Measurements from ENCODE around the gene HFE.

HFE gene

GRCh38 chr6:26140254-26140966 is 53.2 kb downstream of the HFE start:
- Histone ChIP-seq H3K9me3 (ENCODE audit: insufficient read depth, low read length) (no peaks in the 10 kb centered on the region), H2AFZ (ENCODE audit: low read depth, low read length) (no peak overlapping the region)
- TF ChIP-seq, protein P1, sequence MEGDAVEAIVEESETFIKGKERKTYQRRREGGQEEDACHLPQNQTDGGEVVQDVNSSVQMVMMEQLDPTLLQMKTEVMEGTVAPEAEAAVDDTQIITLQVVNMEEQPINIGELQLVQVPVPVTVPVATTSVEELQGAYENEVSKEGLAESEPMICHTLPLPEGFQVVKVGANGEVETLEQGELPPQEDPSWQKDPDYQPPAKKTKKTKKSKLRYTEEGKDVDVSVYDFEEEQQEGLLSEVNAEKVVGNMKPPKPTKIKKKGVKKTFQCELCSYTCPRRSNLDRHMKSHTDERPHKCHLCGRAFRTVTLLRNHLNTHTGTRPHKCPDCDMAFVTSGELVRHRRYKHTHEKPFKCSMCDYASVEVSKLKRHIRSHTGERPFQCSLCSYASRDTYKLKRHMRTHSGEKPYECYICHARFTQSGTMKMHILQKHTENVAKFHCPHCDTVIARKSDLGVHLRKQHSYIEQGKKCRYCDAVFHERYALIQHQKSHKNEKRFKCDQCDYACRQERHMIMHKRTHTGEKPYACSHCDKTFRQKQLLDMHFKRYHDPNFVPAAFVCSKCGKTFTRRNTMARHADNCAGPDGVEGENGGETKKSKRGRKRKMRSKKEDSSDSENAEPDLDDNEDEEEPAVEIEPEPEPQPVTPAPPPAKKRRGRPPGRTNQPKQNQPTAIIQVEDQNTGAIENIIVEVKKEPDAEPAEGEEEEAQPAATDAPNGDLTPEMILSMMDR (IDR thresholded peaks at IDR 0.05; ENCODE audit: low read depth, low read length) = no peak
- no peak for TF ChIP-seq EZH2phosphoT487 (IDR thresholded peaks at IDR 0.05; ENCODE audit: low read depth)

GRCh38 chr6:26140967-26141294 is 53.7 kb downstream of the HFE start:
- Histone ChIP-seq H2AFZ (ENCODE audit: low read depth, low read length) (no peak overlapping the region), H3K27me3 (ENCODE audit: low read depth, low read length) (no peaks in the 10 kb centered on the region), H3K4me3 (ENCODE audit: low read length) (no peak overlapping the region), H3K9ac (ENCODE audit: low read length) (no peak overlapping the region), H3K36me3 (replicated peaks; ENCODE audit: low read depth, low read length) (no peaks in the 10 kb centered on the region), H3K4me2 (ENCODE audit: low read length) (no peak overlapping the region), H3K9me3 (ENCODE audit: insufficient read depth, low read length) (no peaks in the 10 kb centered on the region), H3K27ac (ENCODE audit: low read length) (no peak overlapping the region), H3K79me2 (ENCODE audit: low read length) (no peaks in the 10 kb centered on the region), H3K4me1 (ENCODE audit: low read length) (no peaks in the 10 kb centered on the region), H4K20me1 (ENCODE audit: insufficient read depth, low read length) (no peaks in the 10 kb centered on the region)
- no peak for TF ChIP-seq EZH2phosphoT487 (IDR thresholded peaks at IDR 0.05; ENCODE audit: low read depth)
- TF ChIP-seq, protein P1 (IDR thresholded peaks at IDR 0.05; ENCODE audit: low read depth, low read length) = no peak

More at GRCh38 chr6:26140254-26140966, 53.2 kb downstream of the HFE start:
- H3K4me3 ChIP-seq (ENCODE audit: low read length) = no peak overlapping the region
- H3K9ac ChIP-seq (ENCODE audit: low read length) = no peak overlapping the region
- H3K27ac ChIP-seq (ENCODE audit: low read length) = no peak overlapping the region
- no peaks in the 10 kb centered on the region for H3K36me3 ChIP-seq (replicated peaks; ENCODE audit: low read depth, low read length)
- H3K4me2 ChIP-seq (ENCODE audit: low read length) = no peak overlapping the region
- H3K4me1 ChIP-seq (ENCODE audit: low read length) = no peaks in the 10 kb centered on the region
- H4K20me1 ChIP-seq (ENCODE audit: insufficient read depth, low read length) = no peaks in the 10 kb centered on the region
- no peaks in the 10 kb centered on the region for H3K79me2 ChIP-seq (ENCODE audit: low read length)
- no peaks in the 10 kb centered on the region for H3K27me3 ChIP-seq (ENCODE audit: low read depth, low read length)

GRCh38 chr6:26141378-26141904 is 54.2 kb downstream of the HFE start:
- Histone ChIP-seq H3K27me3 (ENCODE audit: low read depth, low read length) (no peaks in the 10 kb centered on the region), H2AFZ (ENCODE audit: low read depth, low read length) (no peak overlapping the region), H3K9me3 (ENCODE audit: insufficient read depth, low read length) (no peaks in the 10 kb centered on the region), H3K27ac (ENCODE audit: low read length) (no peak overlapping the region), H3K4me3 (ENCODE audit: low read length) (no peak overlapping the region), H3K36me3 (replicated peaks; ENCODE audit: low read depth, low read length) (no peaks in the 10 kb centered on the region), H3K9ac (ENCODE audit: low read length) (no peak overlapping the region), H3K4me1 (ENCODE audit: low read length) (no peaks in the 10 kb centered on the region), H4K20me1 (ENCODE audit: insufficient read depth, low read length) (no peaks in the 10 kb centered on the region), H3K4me2 (ENCODE audit: low read length) (no peak overlapping the region), H3K79me2 (ENCODE audit: low read length) (no peaks in the 10 kb centered on the region)
- no peak for TF ChIP-seq EZH2phosphoT487 (IDR thresholded peaks at IDR 0.05; ENCODE audit: low read depth)
- TF ChIP-seq, protein P1 (IDR thresholded peaks at IDR 0.05; ENCODE audit: low read depth, low read length) = no peak

GRCh38 chr6:26142026-26142425 is 54.8 kb downstream of the HFE start:
- TF ChIP-seq, protein P1 (IDR thresholded peaks at IDR 0.05; ENCODE audit: low read depth, low read length) = no peak
- no peak for TF ChIP-seq EZH2phosphoT487 (IDR thresholded peaks at IDR 0.05; ENCODE audit: low read depth)
- H3K4me3 ChIP-seq (ENCODE audit: low read length) = no peak overlapping the region
- no peak overlapping the region for H3K9ac ChIP-seq (ENCODE audit: low read length)
- H3K27me3 ChIP-seq (ENCODE audit: low read depth, low read length) = no peaks in the 10 kb centered on the region
- no peaks in the 10 kb centered on the region for H3K36me3 ChIP-seq (replicated peaks; ENCODE audit: low read depth, low read length)
- no peak overlapping the region for H2AFZ ChIP-seq (ENCODE audit: low read depth, low read length)
- no peaks in the 10 kb centered on the region for H4K20me1 ChIP-seq (ENCODE audit: insufficient read depth, low read length)
- no peaks in the 10 kb centered on the region for H3K4me1 ChIP-seq (ENCODE audit: low read length)
- no peak overlapping the region for H3K4me2 ChIP-seq (ENCODE audit: low read length)
- H3K9me3 ChIP-seq (ENCODE audit: insufficient read depth, low read length) = no peaks in the 10 kb centered on the region
- H3K79me2 ChIP-seq (ENCODE audit: low read length) = no peaks in the 10 kb centered on the region
- H3K27ac ChIP-seq (ENCODE audit: low read length) = no peak overlapping the region
